ENCODE data around the gene HNF1A.
A peak's percentile ranks its signal among the peaks of the same experiment; 100 is the strongest.

Gene HNF1A, protein sequence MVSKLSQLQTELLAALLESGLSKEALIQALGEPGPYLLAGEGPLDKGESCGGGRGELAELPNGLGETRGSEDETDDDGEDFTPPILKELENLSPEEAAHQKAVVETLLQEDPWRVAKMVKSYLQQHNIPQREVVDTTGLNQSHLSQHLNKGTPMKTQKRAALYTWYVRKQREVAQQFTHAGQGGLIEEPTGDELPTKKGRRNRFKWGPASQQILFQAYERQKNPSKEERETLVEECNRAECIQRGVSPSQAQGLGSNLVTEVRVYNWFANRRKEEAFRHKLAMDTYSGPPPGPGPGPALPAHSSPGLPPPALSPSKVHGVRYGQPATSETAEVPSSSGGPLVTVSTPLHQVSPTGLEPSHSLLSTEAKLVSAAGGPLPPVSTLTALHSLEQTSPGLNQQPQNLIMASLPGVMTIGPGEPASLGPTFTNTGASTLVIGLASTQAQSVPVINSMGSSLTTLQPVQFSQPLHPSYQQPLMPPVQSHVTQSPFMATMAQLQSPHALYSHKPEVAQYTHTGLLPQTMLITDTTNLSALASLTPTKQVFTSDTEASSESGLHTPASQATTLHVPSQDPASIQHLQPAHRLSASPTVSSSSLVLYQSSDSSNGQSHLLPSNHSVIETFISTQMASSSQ

DNA sequence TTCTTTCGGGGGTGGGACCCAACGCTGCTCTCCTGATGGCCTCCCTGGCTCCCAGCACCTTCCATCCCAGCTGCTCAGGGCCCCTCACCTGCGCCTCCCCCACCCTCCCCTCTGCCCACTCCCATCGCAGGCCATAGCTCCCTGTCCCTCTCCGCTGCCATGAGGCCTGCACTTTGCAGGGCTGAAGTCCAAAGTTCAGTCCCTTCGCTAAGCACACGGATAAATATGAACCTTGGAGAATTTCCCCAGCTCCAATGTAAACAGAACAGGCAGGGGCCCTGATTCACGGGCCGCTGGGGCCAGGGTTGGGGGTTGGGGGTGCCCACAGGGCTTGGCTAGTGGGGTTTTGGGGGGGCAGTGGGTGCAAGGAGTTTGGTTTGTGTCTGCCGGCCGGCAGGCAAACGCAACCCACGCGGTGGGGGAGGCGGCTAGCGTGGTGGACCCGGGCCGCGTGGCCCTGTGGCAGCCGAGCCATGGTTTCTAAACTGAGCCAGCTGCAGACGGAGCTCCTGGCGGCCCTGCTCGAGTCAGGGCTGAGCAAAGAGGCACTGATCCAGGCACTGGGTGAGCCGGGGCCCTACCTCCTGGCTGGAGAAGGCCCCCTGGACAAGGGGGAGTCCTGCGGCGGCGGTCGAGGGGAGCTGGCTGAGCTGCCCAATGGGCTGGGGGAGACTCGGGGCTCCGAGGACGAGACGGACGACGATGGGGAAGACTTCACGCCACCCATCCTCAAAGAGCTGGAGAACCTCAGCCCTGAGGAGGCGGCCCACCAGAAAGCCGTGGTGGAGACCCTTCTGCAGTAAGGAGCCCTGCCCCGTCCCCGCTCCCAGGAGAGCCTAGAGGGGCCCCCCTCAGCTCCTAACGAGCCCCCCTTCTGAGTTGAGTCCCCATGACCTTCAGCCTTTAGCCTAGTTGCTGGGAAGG is at the start of gene HNF1A:
Gene HNF1A, plus strand, starts transcription at position 248 of the 924 bp plus-strand sequence. Its CDS starts 226 bp downstream, at position 474.
- Mint-ChIP-seq H3K27ac (no peak within 1 kb of the TSS), H3K9me3 (no peaks in the 10 kb centered on the region), H3K4me1 (no peaks in the 10 kb centered on the region), H3K36me3 (no peaks in the 10 kb centered on the region), H3K4me3 (no peak within 1 kb of the TSS)
- DNase-seq (ENCODE audit: low spot score in 2 of 2) (no peak), ATAC-seq (peak; percentile 8)

DNA sequence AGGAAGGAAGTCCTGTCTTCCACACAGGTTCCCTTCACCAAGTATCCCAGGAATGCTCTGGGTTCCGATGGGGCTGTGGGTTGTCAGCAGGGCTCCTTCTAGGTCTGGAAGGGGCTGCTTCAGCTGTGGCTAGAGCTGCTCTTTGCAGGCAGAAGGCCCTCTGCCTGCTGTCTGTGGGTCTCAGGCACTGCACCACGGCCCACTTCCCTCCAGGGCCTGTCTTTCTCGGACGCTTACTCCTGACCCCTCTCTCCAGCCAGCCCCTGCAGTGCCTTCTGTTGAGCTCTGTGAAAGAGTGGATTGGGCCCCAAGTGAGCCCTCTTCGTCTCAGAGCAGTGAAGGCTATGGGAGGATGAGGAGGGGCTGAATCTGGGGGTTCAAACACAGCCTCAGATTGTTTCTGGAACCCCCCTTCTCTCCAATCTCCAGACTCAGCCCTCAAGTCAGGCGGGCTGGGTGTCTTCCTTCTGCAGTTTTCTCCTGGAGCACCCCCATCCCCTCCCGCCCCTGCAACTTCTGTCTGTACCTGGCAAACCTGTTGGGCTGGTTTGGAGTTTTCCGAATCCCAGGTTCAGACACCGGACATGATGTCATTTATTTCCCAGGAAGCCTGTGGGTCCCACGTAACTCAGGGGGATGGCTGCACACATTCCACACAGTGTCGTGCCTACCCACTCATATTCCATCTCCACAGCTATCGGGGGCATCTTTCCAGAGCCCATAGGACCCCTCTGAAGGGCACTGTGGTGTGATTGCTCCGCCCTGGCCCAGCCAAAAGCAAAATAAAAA is 49.3 kb upstream of the HNF1A start:
- peaks cover 6% of the 10 kb centered on the region for H3K4me1 Mint-ChIP-seq
- no peak overlapping the region for H3K4me3 Mint-ChIP-seq
- no peaks in the 10 kb centered on the region for H3K36me3 Mint-ChIP-seq
- DNase-seq (ENCODE audit: low spot score in 2 of 2) = no peak
- H3K27ac Mint-ChIP-seq = no peak overlapping the region
- ATAC-seq = peak; percentile 26
- no peaks in the 10 kb centered on the region for H3K9me3 Mint-ChIP-seq

DNA sequence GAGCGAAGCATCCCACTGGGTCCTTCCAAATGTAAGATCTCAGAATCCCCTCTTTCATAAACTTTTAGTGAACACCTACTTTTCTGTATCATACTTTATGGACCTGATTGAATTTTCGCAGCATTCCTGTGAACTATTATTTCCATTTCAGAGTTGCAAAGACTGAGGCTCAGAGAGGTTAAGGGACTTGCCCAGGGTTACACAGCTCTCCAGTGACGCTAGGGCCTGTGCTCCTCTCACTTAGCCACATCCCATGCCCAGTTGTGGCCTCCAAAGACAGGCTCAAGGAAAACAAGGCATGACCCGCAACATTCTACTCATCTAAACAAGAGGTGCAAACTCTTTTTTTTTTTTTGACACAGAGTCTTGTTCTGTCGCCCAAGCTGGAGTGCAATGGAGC is 48.3 kb upstream of the HNF1A start:
- DNase-seq (ENCODE audit: low spot score in 2 of 2) = no peak
- H3K36me3 Mint-ChIP-seq = no peaks in the 10 kb centered on the region
- no peak overlapping the region for H3K27ac Mint-ChIP-seq
- H3K4me1 Mint-ChIP-seq = peaks cover 6% of the 10 kb centered on the region
- H3K9me3 Mint-ChIP-seq = no peaks in the 10 kb centered on the region
- no peak overlapping the region for H3K4me3 Mint-ChIP-seq
- ATAC-seq = no peak

DNA sequence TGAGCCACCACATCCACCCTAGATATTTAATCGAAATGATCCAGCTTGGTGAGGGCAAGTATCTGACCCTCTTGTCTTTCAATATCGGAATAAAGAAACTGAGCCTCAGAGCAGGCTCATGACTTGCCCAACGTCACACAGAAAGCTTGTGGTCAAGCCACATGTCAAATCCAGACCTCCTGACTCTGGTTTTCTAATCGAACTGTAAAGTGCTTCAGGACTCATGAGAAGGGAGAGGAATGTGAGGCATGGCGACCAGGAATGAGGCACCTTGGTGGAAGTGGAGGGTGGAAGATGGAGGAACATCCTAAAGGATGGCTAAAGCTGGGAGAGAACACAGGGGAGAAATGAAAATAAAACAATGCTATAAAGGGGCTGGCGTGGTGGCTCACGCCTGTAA is 46.3 kb upstream of the HNF1A start:
- Mint-ChIP-seq H3K36me3 (no peaks in the 10 kb centered on the region), H3K4me3 (no peak overlapping the region), H3K27ac (no peak overlapping the region), H3K9me3 (no peaks in the 10 kb centered on the region), H3K4me1 (peaks cover 6% of the 10 kb centered on the region)
- ATAC-seq (no peak), DNase-seq (ENCODE audit: low spot score in 2 of 2) (no peak)

DNA sequence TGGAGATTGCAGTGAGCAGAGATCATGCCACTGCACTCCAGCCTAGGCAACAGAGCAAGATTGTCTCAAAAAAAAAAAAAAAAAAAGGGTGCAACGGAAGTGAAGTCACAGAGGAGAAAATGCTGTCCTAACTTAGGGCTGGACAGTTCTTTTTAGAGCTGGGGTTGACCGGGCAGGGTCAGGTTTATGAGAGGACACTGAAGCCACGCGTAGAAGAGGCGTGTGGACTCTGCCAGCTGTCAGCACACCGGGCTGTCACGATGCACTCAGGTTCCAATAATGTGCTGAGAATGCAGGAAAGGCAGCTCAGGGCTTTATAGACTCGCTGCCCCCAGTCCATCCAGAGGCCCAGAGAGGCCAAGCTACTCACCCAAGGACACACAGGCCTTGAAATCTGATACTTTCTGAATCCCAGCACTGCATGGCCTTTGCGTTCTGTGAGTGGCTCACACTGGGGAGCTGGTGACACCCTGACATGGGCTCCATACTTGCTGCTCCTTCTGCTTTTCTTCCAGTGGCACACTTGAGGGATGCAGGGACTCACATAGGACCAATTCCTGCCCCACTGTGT is 45.3 kb upstream of the HNF1A start:
- Mint-ChIP-seq H3K36me3 (no peaks in the 10 kb centered on the region), H3K9me3 (no peaks in the 10 kb centered on the region), H3K4me1 (peaks cover 6% of the 10 kb centered on the region), H3K4me3 (no peak overlapping the region), H3K27ac (no peak overlapping the region)
- ATAC-seq (no peak), DNase-seq (ENCODE audit: low spot score in 2 of 2) (no peak)

DNA sequence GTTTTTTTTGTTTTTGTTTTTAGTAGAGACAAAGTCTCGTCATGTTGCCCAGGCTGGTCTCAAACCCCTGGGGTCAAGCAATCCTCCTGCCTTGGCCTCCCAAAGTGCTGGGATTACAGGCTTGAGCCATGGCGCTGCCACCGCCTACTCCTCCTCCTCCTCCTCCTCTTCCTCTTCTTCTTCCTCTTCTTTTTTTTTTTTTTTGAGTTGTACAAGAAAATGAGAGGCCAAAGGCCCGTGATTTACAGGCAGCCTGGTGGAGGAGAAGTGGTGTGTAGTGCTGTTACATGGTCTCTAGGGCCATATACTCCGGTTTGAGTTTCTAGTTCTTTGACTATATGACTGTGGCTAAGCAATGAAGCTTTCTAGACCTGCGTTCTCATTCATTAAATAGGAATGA is 44.6 kb upstream of the HNF1A start:
- H3K27ac Mint-ChIP-seq = no peak overlapping the region
- DNase-seq (ENCODE audit: low spot score in 2 of 2) (no peak), ATAC-seq (no peak)
- H3K4me3 Mint-ChIP-seq = no peak overlapping the region
- peaks cover 6% of the 10 kb centered on the region for H3K4me1 Mint-ChIP-seq
- no peaks in the 10 kb centered on the region for H3K9me3 Mint-ChIP-seq
- no peaks in the 10 kb centered on the region for H3K36me3 Mint-ChIP-seq

DNA sequence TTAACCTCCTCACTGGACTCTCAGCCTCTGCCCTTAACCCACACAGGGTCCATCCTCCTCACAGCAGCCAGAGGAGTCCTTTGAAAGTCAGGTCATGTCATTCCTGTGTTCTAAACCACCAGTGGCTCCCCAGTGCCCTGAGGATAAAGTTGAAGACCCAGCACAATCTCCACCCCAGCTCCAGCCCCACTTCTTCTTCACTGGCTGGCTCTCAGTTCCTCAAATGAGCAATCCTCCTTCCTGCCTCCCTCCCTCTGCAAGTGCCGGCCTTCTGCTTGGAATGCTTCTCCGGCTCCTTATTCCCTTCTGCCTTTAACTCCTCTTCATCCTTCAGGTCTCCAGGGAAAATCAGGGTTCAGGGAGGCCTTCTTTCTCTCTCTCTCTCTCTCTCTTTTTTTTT is 42.1 kb upstream of the HNF1A start:
- ATAC-seq = no peak
- H3K36me3 Mint-ChIP-seq = no peaks in the 10 kb centered on the region
- no peak for DNase-seq (ENCODE audit: low spot score in 2 of 2)
- H3K27ac Mint-ChIP-seq = no peak overlapping the region
- H3K9me3 Mint-ChIP-seq = no peaks in the 10 kb centered on the region
- no peak overlapping the region for H3K4me3 Mint-ChIP-seq
- peaks cover 6% of the 10 kb centered on the region for H3K4me1 Mint-ChIP-seq

DNA sequence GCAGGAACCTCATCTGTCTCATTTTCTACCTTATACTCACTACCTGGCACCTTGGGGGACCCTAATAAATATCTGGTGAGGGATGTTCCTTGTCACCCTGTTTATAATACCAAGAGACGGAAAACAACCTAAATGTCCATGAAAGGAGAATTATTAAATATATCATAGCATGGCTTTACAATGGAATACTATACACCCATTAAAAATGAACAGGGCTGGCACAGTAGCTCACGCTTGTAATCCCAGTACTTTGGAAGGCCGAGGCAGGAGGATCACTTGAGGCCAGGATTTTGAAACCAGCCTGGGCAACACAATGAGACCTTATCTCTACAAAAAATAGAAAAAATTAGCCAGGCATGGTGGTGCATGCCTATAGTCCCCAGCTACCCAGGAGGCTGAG is 39.8 kb upstream of the HNF1A start:
- H3K9me3 Mint-ChIP-seq = no peaks in the 10 kb centered on the region
- DNase-seq (ENCODE audit: low spot score in 2 of 2) (no peak), ATAC-seq (no peak)
- no peak overlapping the region for H3K27ac Mint-ChIP-seq
- H3K4me3 Mint-ChIP-seq = no peak overlapping the region
- no peaks in the 10 kb centered on the region for H3K36me3 Mint-ChIP-seq
- no peaks in the 10 kb centered on the region for H3K4me1 Mint-ChIP-seq

DNA sequence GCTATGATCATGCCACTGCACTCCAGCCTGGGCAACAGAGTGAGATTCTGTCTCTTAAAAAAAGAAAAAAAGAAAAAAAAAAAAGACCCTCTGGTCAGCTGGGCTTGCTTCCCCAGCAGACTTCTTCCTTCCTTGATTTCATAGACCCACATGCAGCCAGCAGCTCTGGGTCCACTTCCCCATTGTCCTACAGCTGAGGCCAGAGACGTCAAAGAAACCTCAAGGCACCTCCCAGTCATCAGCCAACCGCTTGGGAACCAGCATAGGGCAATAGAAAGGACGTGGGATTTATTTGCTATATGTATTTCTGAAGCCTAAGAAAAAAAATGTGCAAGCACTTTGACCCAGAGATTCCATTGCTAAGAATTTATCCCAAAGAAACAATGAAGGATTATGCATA is 38.8 kb upstream of the HNF1A start:
- no peak for DNase-seq (ENCODE audit: low spot score in 2 of 2)
- H3K27ac Mint-ChIP-seq = no peak overlapping the region
- H3K36me3 Mint-ChIP-seq = no peaks in the 10 kb centered on the region
- no peaks in the 10 kb centered on the region for H3K9me3 Mint-ChIP-seq
- peaks cover 2% of the 10 kb centered on the region for H3K4me1 Mint-ChIP-seq
- no peak for ATAC-seq
- H3K4me3 Mint-ChIP-seq = no peak overlapping the region

DNA sequence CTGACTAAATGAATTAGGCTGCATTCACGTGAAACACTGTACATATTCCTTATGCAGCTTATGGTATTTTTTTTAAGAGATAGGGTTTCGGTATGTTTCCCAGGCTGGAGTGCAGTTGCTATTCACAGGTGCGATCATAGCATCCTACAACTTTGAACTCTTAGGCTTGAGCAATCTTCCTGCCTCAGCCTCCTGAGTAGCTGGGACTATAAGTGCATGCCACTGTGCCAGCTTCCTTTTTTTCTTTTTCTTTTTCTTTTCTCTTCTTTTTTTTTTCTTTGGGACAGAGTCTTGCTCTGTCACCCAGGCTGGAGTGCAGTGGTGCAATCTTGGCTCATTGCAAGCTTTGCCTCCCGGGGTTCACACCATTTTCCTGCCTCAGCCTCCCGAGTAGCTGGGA is 38.3 kb upstream of the HNF1A start:
- H3K4me1 Mint-ChIP-seq = peaks cover 6% of the 10 kb centered on the region
- H3K27ac Mint-ChIP-seq = no peak overlapping the region
- H3K9me3 Mint-ChIP-seq = no peaks in the 10 kb centered on the region
- no peak overlapping the region for H3K4me3 Mint-ChIP-seq
- H3K36me3 Mint-ChIP-seq = no peaks in the 10 kb centered on the region
- ATAC-seq (no peak), DNase-seq (ENCODE audit: low spot score in 2 of 2) (no peak)

DNA sequence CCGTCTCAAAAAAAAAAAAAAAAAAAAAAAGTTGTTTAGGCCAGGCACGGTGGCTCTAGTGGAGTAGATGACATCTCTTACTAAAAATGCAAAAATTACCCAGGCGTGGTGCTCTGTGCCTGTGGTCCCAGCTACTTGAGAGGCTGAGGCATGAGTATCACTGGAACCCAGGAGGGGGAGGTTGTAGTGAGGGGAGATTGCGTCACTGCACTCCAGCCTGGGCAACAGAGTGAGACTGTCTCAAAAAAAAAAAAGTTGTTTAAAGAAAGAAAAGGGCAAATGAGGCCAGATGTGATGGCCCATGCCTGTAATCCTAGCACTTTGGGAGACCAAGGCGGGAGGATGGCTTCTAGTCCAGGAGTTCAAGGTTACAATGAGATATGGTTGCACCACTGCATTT is 37.5 kb upstream of the HNF1A start:
- ATAC-seq (no peak), DNase-seq (ENCODE audit: low spot score in 2 of 2) (no peak)
- Mint-ChIP-seq H3K4me3 (no peak overlapping the region), H3K27ac (no peak overlapping the region), H3K9me3 (peaks cover 2% of the 10 kb centered on the region), H3K36me3 (no peaks in the 10 kb centered on the region), H3K4me1 (peaks cover 10% of the 10 kb centered on the region)

DNA sequence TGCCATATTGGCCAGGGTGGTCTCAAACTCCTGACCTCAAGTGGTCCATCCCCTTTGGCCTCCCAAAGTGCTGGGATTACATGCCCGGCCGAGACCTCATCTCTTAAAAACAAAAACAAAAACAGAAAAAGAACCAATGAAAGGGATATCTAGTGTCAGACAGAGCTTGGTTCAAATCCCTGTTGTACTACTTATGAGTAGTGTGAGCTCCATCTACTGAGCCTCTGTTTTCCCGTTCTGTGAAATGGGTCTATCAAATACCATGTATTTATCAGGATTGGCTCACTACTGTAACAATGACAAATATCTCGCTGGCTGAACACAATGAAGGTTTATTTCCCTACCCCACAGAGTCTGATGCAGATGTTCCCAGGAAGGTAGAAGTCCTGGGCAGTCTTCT is 36.9 kb upstream of the HNF1A start:
- Mint-ChIP-seq H3K27ac (no peak overlapping the region), H3K4me1 (peaks cover 11% of the 10 kb centered on the region), H3K4me3 (no peak overlapping the region), H3K36me3 (no peaks in the 10 kb centered on the region), H3K9me3 (peaks cover 2% of the 10 kb centered on the region)
- ATAC-seq (no peak), DNase-seq (ENCODE audit: low spot score in 2 of 2) (no peak)

DNA sequence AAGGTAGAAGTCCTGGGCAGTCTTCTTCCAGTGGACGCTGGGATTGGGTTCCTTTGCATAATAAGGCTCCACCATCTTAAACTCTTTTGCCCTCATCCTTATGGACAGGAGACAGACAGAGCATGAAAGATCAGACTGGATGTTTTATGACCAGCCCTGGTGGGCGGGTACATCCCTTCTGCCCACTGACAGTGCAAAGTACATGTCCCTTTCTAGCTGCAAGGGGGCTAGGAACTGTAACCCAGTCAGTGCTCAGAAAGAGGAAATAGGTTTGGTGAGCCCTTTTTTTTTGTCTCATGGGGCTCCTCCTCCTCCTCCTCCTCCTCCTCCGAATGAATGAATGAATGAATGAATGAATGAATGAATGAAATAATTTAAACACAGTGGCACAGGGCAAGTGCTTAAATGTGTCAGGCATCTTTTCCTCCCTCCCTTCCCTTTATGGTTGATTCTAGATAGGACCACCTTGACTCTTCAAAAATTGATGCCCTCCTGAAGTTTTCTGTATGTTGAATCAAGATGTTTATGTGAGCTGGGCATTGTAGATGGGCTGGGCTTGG is 36.4 kb upstream of the HNF1A start:
- no peak for ATAC-seq
- Mint-ChIP-seq H3K27ac (no peak overlapping the region), H3K9me3 (peaks cover 2% of the 10 kb centered on the region), H3K4me3 (no peak overlapping the region), H3K4me1 (peaks cover 11% of the 10 kb centered on the region), H3K36me3 (no peaks in the 10 kb centered on the region)
- DNase-seq (ENCODE audit: low spot score in 2 of 2) = no peak

DNA sequence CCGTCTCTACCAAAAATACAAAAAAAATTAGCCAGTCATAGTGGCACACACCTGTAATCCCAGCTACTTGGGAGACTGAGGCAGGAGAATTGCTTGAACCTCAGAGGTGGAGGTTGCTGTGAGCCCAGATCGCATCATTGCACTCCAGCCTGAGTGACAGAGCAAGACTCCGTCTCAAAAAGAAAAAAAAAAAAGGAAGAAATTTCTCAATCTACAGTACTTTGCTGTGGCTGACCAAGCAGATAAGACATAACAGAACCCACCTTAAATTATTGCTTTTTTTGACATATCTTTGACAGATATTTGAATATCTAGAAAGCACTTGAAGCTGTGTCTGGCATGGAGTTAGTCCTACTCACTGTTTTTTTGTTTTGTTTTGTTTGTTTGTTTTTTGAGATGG is 34.9 kb upstream of the HNF1A start:
- H3K27ac Mint-ChIP-seq = no peak overlapping the region
- no peak overlapping the region for H3K4me3 Mint-ChIP-seq
- H3K9me3 Mint-ChIP-seq = peaks cover 2% of the 10 kb centered on the region
- H3K4me1 Mint-ChIP-seq = peaks cover 11% of the 10 kb centered on the region
- ATAC-seq (no peak), DNase-seq (ENCODE audit: low spot score in 2 of 2) (no peak)
- no peaks in the 10 kb centered on the region for H3K36me3 Mint-ChIP-seq

Data from stimulated activated effector memory CD8-positive, alpha-beta T cell treated with anti-CD3 and anti-CD28 coated beads, Interleukin-12 subunit alpha, Interleukin-12 subunit beta, amount 100 ng/mL, for 72 hours (primary cell).